H1 (cell line): ENCODE measurements around the gene TBC1D19. TPM values are rescaled to one million over a fixed set of nuclear protein-coding genes. Genes with fewer than 3 reads are reported as not detected.

ENCODE experiments used
- CTCF ChIA-PET: fragments of 300-600 bp; sonication (Branson Sonifier 250); formaldehyde crosslinking; loops from one replicate; lab custom pipeline; 2021; ENCODE audit not compliant: partially characterized antibody; lab: Charles Lee
- POLR2A ChIA-PET: fragments of 300-600 bp; sonication (Branson Sonifier 250); formaldehyde crosslinking; loops from one replicate; lab custom pipeline; 2021; ENCODE audit warnings: inconsistent platforms; ENCODE audit not compliant: partially characterized antibody; lab: Charles Lee
- DNase-seq, 2 experiments: peaks; one replicate each; pipeline versions ENCODE4 v3.0.0 to v3.0.0-alpha.2; 2010 to 2022; ENCODE audit warnings: low spot score in 2 of 2, low read depth in 1 of 2, mixed read lengths in 1 of 2
- FAIRE-seq: peaks from 2 replicates; lab custom pipeline; 2011; peaks lifted over from hg19 to GRCh38; lab: Jason Lieb, UNC
- H2AFZ ChIP-seq: 2 replicates; pipeline ENCODE4 v1.8.1; 2012; ENCODE audit warnings: low read length, inconsistent platforms
- H2AK5ac ChIP-seq: 2 replicates; pipeline ENCODE4 v1.6.1; 2013; ENCODE audit warnings: low read depth, low read length
- H2BK120ac ChIP-seq: replicated peaks from 2 replicates; pipeline ENCODE3; 2013; ENCODE audit warnings: low read depth, low read length, inconsistent platforms
- H2BK12ac ChIP-seq: 2 replicates; pipeline ENCODE4 v1.6.1; 2013; ENCODE audit warnings: low read depth, low read length
- H2BK15ac ChIP-seq: 2 replicates; pipeline ENCODE4 v1.6.1; 2013; ENCODE audit warnings: low read length
- H2BK20ac ChIP-seq: 2 replicates; pipeline ENCODE4 v1.6.1; 2013; ENCODE audit warnings: low read length
- H2BK5ac ChIP-seq: 2 replicates; pipeline ENCODE4 v1.6.1; 2013; ENCODE audit warnings: low read depth, low read length
- H3K14ac ChIP-seq: 2 replicates; pipeline ENCODE4 v1.6.1; 2013; ENCODE audit warnings: inconsistent platforms; ENCODE audit not compliant: insufficient read length
- H3K18ac ChIP-seq: 2 replicates; pipeline ENCODE4 v1.6.1; 2013; ENCODE audit warnings: low read length; ENCODE audit errors: extremely low read depth
- H3K23ac ChIP-seq: 2 replicates; pipeline ENCODE4 v1.6.1; 2013; ENCODE audit warnings: inconsistent platforms; ENCODE audit not compliant: insufficient read length
- H3K23me2 ChIP-seq: 2 replicates; pipeline ENCODE4 v1.6.1; 2013; ENCODE audit warnings: low read depth, low read length
- H3K27ac ChIP-seq: 2 replicates; pipeline ENCODE4 v1.6.1; 2011; ENCODE audit warnings: low read depth, low read length, inconsistent platforms
- H3K27me3 ChIP-seq, 4 experiments: replicated peaks in 1 of 4; 1 replicate in 1 of 4; 2 replicates in 3 of 4; pipeline versions ENCODE4 v1.6.1 to v1.8.1; 2011 to 2013; ENCODE audit warnings: low read length in 3 of 4, mild to moderate bottlenecking in 3 of 4, inconsistent platforms in 2 of 4, mixed read lengths in 2 of 4, moderate library complexity in 1 of 4; ENCODE audit not compliant: control insufficient read depth in 3 of 4, insufficient read depth in 3 of 4; ENCODE audit errors: extremely low read depth in 1 of 4
- H3K36me3 ChIP-seq, 4 experiments: 2 replicates each; pipeline versions ENCODE4 v1.6.1 to v1.8.1; 2011 to 2013; ENCODE audit warnings: mild to moderate bottlenecking in 4 of 4, low read length in 3 of 4, moderate library complexity in 2 of 4, control low read depth in 1 of 4, inconsistent platforms in 1 of 4; ENCODE audit not compliant: insufficient read depth in 4 of 4, control insufficient read depth in 2 of 4
- H3K4ac ChIP-seq: replicated peaks from 2 replicates; pipeline ENCODE3; 2013; ENCODE audit warnings: low read length, low read depth, mixed read lengths, inconsistent platforms; ENCODE audit not compliant: insufficient read length
- H3K4me1 ChIP-seq, 4 experiments: replicated peaks in 1 of 4; 1 replicate in 1 of 4; 2 replicates in 3 of 4; pipeline versions ENCODE4 v1.6.1 to v1.8.1; 2011 to 2013; ENCODE audit warnings: low read length in 3 of 4, inconsistent platforms in 2 of 4, mixed read lengths in 1 of 4; ENCODE audit not compliant: insufficient read depth in 4 of 4, control insufficient read depth in 3 of 4
- H3K4me2 ChIP-seq, 2 experiments: 2 replicates each; pipeline versions ENCODE4 v1.6.1 to v1.8.1; 2011 to 2013; ENCODE audit warnings: low read depth in 2 of 2, low read length in 2 of 2, control low read depth in 1 of 2, inconsistent platforms in 1 of 2, mild to moderate bottlenecking in 1 of 2; ENCODE audit not compliant: insufficient read depth in 1 of 2
- H3K4me3 ChIP-seq, 4 experiments: fragments of 200-600, 300-600 bp in 1 of 4; sonication (generic), shearing (Covaris generic), sonication (Bioruptor Twin) in 1 of 4; 2 replicates each; pipeline versions ENCODE4 v1.5.1 to v1.8.1; 2011 to 2016; ENCODE audit warnings: low read length in 4 of 4, low read depth in 3 of 4, control low read depth in 2 of 4, inconsistent platforms in 2 of 4, mild to moderate bottlenecking in 2 of 4, mixed read lengths in 1 of 4, moderate library complexity in 1 of 4; ENCODE audit not compliant: insufficient read depth in 2 of 4; ENCODE audit errors: extremely low read depth in 1 of 4
- H3K56ac ChIP-seq: replicated peaks from 2 replicates; pipeline ENCODE3; 2013; ENCODE audit warnings: low read depth, mild to moderate bottlenecking, mixed read lengths, low read length, inconsistent platforms; ENCODE audit not compliant: insufficient read length
- H3K79me1 ChIP-seq: 2 replicates; pipeline ENCODE4 v1.6.1; 2013; ENCODE audit warnings: low read depth, low read length, control low read depth
- H3K79me2 ChIP-seq, 2 experiments: 2 replicates each; pipeline versions ENCODE4 v1.6.1 to v1.8.1; 2012 to 2013; ENCODE audit warnings: low read length in 2 of 2, mild to moderate bottlenecking in 2 of 2, inconsistent platforms in 1 of 2; ENCODE audit not compliant: insufficient read depth in 2 of 2, control insufficient read depth in 1 of 2
- H3K9ac ChIP-seq, 4 experiments: replicated peaks in 1 of 4; 1 replicate in 1 of 4; 2 replicates in 3 of 4; pipeline versions ENCODE4 v1.6.1 to v1.8.1; 2011 to 2013; ENCODE audit warnings: low read depth in 3 of 4, low read length in 3 of 4, control low read depth in 2 of 4, mild to moderate bottlenecking in 2 of 4, moderate library complexity in 2 of 4, inconsistent platforms in 1 of 4; ENCODE audit errors: extremely low read depth in 1 of 4
- H3K9me3 ChIP-seq, 2 experiments: 2 replicates each; pipeline versions ENCODE4 v1.6.1 to v1.8.1; 2012 to 2013; ENCODE audit warnings: mild to moderate bottlenecking in 2 of 2, moderate library complexity in 2 of 2, control low read depth in 1 of 2, inconsistent platforms in 1 of 2, low read depth in 1 of 2, low read length in 1 of 2, mixed read lengths in 1 of 2; ENCODE audit not compliant: insufficient read depth in 2 of 2
- H4K20me1 ChIP-seq, 2 experiments: replicated peaks in 1 of 2; 2 replicates each; pipeline versions ENCODE3 to v1.8.1; 2011 to 2013; ENCODE audit warnings: inconsistent platforms in 2 of 2, low read length in 2 of 2, mild to moderate bottlenecking in 1 of 2; ENCODE audit not compliant: insufficient read depth in 2 of 2, control insufficient read depth in 1 of 2
- H4K5ac ChIP-seq: 2 replicates; pipeline ENCODE4 v1.6.1; 2013; ENCODE audit warnings: low read length, low read depth, mixed read lengths, inconsistent platforms; ENCODE audit not compliant: insufficient read length
- H4K8ac ChIP-seq: 2 replicates; pipeline ENCODE4 v1.8.0; 2013; ENCODE audit warnings: mild to moderate bottlenecking, moderate library complexity, low read length, inconsistent platforms; ENCODE audit not compliant: insufficient read depth; ENCODE audit errors: extremely low read depth
- H4K91ac ChIP-seq: replicated peaks from 2 replicates; pipeline ENCODE3; 2013; ENCODE audit warnings: low read length, mixed read lengths, inconsistent platforms; ENCODE audit not compliant: insufficient read length
- BCL11A ChIP-seq, 2 experiments: IDR thresholded peaks; one replicate each; pipeline ENCODE4 v1.6.1; 2011; ENCODE audit warnings: low read depth in 2 of 2, low read length in 2 of 2, mild to moderate bottlenecking in 2 of 2
- CHD2 ChIP-seq: IDR thresholded peaks from 2 replicates; pipeline ENCODE4 v1.6.1; 2012; ENCODE audit warnings: low read length, improper control_type of control experiment
- CTBP2 ChIP-seq: IDR thresholded peaks from 2 replicates; pipeline ENCODE4 v1.7.0; 2011; ENCODE audit warnings: borderline replicate concordance, mild to moderate bottlenecking, moderate library complexity, mixed read lengths, low read length; ENCODE audit not compliant: insufficient read depth, insufficient read length
- FOSL1 ChIP-seq: IDR thresholded peaks from 2 replicates; pipeline ENCODE4 v1.6.1; 2011; ENCODE audit warnings: mild to moderate bottlenecking, low read depth, low read length, moderate library complexity; ENCODE audit not compliant: insufficient read depth
- HDAC6 ChIP-seq: IDR thresholded peaks from one replicate; pipeline ENCODE4 v1.7.1; 2012; ENCODE audit warnings: low read depth, mild to moderate bottlenecking, inconsistent platforms, low read length, moderate library complexity
- RBBP5 ChIP-seq: IDR thresholded peaks from 2 replicates; pipeline ENCODE4 v1.7.1; 2012; ENCODE audit warnings: low read depth, mild to moderate bottlenecking, inconsistent platforms, low read length, moderate library complexity, borderline replicate concordance
- RXRA ChIP-seq: IDR thresholded peaks from 2 replicates; pipeline ENCODE4 v1.6.1; 2011; ENCODE audit warnings: low read depth, mild to moderate bottlenecking, low read length, moderate library complexity; ENCODE audit not compliant: insufficient read depth
- SIRT6 ChIP-seq: IDR thresholded peaks from one replicate; pipeline ENCODE4 v1.7.1; 2012; ENCODE audit warnings: low read length, inconsistent platforms
- TCF12 ChIP-seq: IDR thresholded peaks from 2 replicates; pipeline ENCODE4 v1.6.1; 2011; ENCODE audit warnings: low read depth, mild to moderate bottlenecking, low read length
- WGBS, 2 experiments: shearing (Covaris generic) in 1 of 2; methylation state at CpG; one replicate each; pipeline versions ENCODE4 v1.1.6 to v1.1.7; 2013 to 2015; ENCODE audit warnings: low lambda C conversion rate in 2 of 2, mixed read lengths in 2 of 2, inconsistent platforms in 1 of 2, low coverage in 1 of 2, missing lambda C conversion rate in 1 of 2; ENCODE audit not compliant: insufficient replicate concordance in 2 of 2, insufficient coverage in 1 of 2, insufficient read length in 1 of 2; ENCODE audit errors: extremely low coverage in 1 of 2, missing lambda C conversion rate in 1 of 2; 5-methylcytosine and 5-hydroxymethylcytosine counted together
- polyA plus RNA-seq, 7 experiments: library from polyadenylated mRNA; depleted of rRNA in 3 of 7; stranded (reverse) in 5 of 7; unstranded in 2 of 7; fragments of >200 nt in 5 of 7; fragments of 200-250 nt in 2 of 7; gene quantifications; 1 replicate in 5 of 7; 2 replicates in 1 of 7; 4 replicates in 1 of 7; pipeline versions ENCODE4 v1.2.1 to v1.2.3, GENCODE V29; 2011 to 2013; ENCODE audit warnings: missing spikeins in 2 of 7, mixed read lengths in 2 of 7
- total RNA-seq: library from RNA; stranded (reverse); fragmentation: NEBNext Ultra II Directional; extraction: Animal tissue kit (Norgen Biotek cat#: 25700); gene quantifications from 2 replicates; pipeline ENCODE4 v1.2.1, GENCODE V29; 2021
- TF ChIP-seq, protein P1 (sequence below): IDR thresholded peaks from 2 replicates; pipeline ENCODE4 v1.6.1; 2011; ENCODE audit warnings: low read depth, mild to moderate bottlenecking, low read length; ENCODE audit not compliant: insufficient read depth
- TF ChIP-seq, protein P2 (sequence below), 3 experiments: IDR thresholded peaks; 1 replicate in 2 of 3; 2 replicates in 1 of 3; pipeline versions ENCODE4 v1.5.1 to v1.6.1; 2011; ENCODE audit warnings: low read length in 3 of 3, mild to moderate bottlenecking in 3 of 3, inconsistent platforms in 2 of 3, low read depth in 1 of 3, moderate library complexity in 1 of 3; ENCODE audit not compliant: insufficient read depth in 1 of 3; ENCODE audit errors: control extremely low read depth in 1 of 3

TBC1D19 gene
- total and polyA plus RNA-seq, 2 of the 8 experiments (the other 6 are each of a cell fraction or from before 2014, with no cell fraction given), result 1.9 to 3.5 TPM

DNA sequence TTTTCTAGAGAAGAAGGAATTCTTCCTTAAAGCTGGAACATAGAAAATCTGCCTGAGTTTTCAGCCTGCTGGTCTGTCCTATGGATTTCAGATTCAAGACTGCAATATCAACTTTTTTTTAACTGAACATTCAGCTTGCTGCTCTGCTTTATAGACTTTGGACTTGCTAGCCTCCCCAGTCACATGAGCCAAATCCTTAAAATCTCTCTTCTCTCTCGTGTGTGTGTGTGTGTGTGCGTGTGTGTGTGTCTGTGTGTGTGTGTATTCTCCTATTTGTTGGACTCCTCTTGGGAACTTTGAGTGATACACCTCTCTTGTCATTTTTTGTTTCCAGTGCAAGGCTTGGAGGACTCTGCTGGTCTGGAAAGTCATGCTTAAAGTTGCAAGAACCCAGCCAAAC is 6.8 kb upstream of the TBC1D19 start:
- H3K9me3 ChIP-seq, result no peaks in the 10 kb centered on the region
- no peaks in the 10 kb centered on the region for H3K79me2 ChIP-seq
- H2AFZ ChIP-seq, result no peak overlapping the region
- no peak overlapping the region for H3K23ac ChIP-seq
- H3K27ac ChIP-seq, result no peak overlapping the region
- ChIA-PET POLR2A (no interaction called here), CTCF (interaction anchor here (0.6 kb wide), 1 partner anchor 9 kb away, joined by 3 read pairs; no protein-coding TSS in a partner anchor)
- H4K5ac ChIP-seq, result no peak overlapping the region
- no peak overlapping the region for H2BK15ac ChIP-seq
- H3K4me3 ChIP-seq, result no peak overlapping the region
- H2BK12ac ChIP-seq, result no peak overlapping the region
- H3K4me2 ChIP-seq, result no peak overlapping the region
- no peak overlapping the region for H2BK5ac ChIP-seq
- no peak overlapping the region for H3K14ac ChIP-seq
- no peak overlapping the region for H3K18ac ChIP-seq
- 89% methylated on average over 2 of the region's 2 CpGs; no CpG with 5 or more reads in 1 of the 2 experiments for WGBS, 2 experiments
- H4K20me1 ChIP-seq, result no peaks in the 10 kb centered on the region
- no peak overlapping the region for H4K8ac ChIP-seq
- H2AK5ac ChIP-seq, result no peak overlapping the region
- no peak overlapping the region for H2BK20ac ChIP-seq
- H3K23me2 ChIP-seq, result no peaks in the 10 kb centered on the region; the same call in 1 of the 2 replicates
- H3K56ac ChIP-seq, result no peak overlapping the region
- FAIRE-seq (no peak), DNase-seq (no peak)
- H3K4ac ChIP-seq, result no peak overlapping the region
- peaks cover 0 to 4% (median 0%) of the 10 kb centered on the region in 4 experiments; a peak in 1 of 7 replicates for H3K4me1 ChIP-seq
- no peak overlapping the region for H3K9ac ChIP-seq
- no peak overlapping the region for H4K91ac ChIP-seq
- H3K27me3 ChIP-seq, result no peaks in the 10 kb centered on the region
- H3K36me3 ChIP-seq, result no peaks in the 10 kb centered on the region
- no peak overlapping the region for H2BK120ac ChIP-seq
- no peaks in the 10 kb centered on the region for H3K79me1 ChIP-seq
- no peak for TF ChIP-seq TCF12
- TF ChIP-seq RXRA, result no peak
- TF ChIP-seq SIRT6, result no peak
- TF ChIP-seq, protein P1, sequence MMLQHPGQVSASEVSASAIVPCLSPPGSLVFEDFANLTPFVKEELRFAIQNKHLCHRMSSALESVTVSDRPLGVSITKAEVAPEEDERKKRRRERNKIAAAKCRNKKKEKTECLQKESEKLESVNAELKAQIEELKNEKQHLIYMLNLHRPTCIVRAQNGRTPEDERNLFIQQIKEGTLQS, result no peak
- no peak for TF ChIP-seq BCL11A (IDR thresholded peaks at IDR 0.05; ENCODE audit: low read depth in 2 of 2, low read length in 2 of 2)
- TF ChIP-seq CTBP2, result no peak
- no peak for TF ChIP-seq HDAC6
- no peak for TF ChIP-seq RBBP5
- TF ChIP-seq, protein P2, sequence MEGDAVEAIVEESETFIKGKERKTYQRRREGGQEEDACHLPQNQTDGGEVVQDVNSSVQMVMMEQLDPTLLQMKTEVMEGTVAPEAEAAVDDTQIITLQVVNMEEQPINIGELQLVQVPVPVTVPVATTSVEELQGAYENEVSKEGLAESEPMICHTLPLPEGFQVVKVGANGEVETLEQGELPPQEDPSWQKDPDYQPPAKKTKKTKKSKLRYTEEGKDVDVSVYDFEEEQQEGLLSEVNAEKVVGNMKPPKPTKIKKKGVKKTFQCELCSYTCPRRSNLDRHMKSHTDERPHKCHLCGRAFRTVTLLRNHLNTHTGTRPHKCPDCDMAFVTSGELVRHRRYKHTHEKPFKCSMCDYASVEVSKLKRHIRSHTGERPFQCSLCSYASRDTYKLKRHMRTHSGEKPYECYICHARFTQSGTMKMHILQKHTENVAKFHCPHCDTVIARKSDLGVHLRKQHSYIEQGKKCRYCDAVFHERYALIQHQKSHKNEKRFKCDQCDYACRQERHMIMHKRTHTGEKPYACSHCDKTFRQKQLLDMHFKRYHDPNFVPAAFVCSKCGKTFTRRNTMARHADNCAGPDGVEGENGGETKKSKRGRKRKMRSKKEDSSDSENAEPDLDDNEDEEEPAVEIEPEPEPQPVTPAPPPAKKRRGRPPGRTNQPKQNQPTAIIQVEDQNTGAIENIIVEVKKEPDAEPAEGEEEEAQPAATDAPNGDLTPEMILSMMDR (IDR thresholded peaks at IDR 0.05; ENCODE audit: control extremely low read depth in 1 of 3, insufficient read depth in 1 of 3, low read depth in 1 of 3, low read length in 3 of 3), result no peak
- TF ChIP-seq CHD2, result no peak
- TF ChIP-seq FOSL1, result no peak
